HepG2 (cell line): ENCODE results near the gene CCDC97. TPM values are rescaled to one million over a fixed set of nuclear protein-coding genes. Genes with fewer than 3 reads are reported as not detected.

Experiments used
- AFF4 ChIP-seq: sonication (generic); formaldehyde crosslinking; IDR thresholded peaks from 2 replicates; pipeline ENCODE4 v1.4.0; 2020; ENCODE audit warnings: missing genetic modification reagents
- BCL3 ChIP-seq: sonication (generic); formaldehyde crosslinking; IDR thresholded peaks from 2 replicates; pipeline ENCODE4 v1.5.1; 2020; ENCODE audit warnings: mild to moderate bottlenecking, missing genetic modification reagents, moderate library complexity
- CEBPZ ChIP-seq: IDR thresholded peaks from 2 replicates; pipeline ENCODE4 v1.6.1; 2012; ENCODE audit warnings: low read length, improper control_type of control experiment
- FOXP4 ChIP-seq: sonication (generic); formaldehyde crosslinking; IDR thresholded peaks from 2 replicates; pipeline ENCODE4 v1.4.0; 2020; ENCODE audit warnings: missing genetic modification reagents
- JUNB ChIP-seq: sonication (generic); formaldehyde crosslinking; IDR thresholded peaks from 2 replicates; pipeline ENCODE4 v1.8.0; 2022; ENCODE audit warnings: missing genetic modification reagents, mild to moderate bottlenecking, borderline replicate concordance
- KAT7 ChIP-seq: IDR thresholded peaks from 2 replicates; pipeline ENCODE4 v1.6.1; 2018; ENCODE audit warnings: borderline replicate concordance, missing compliant biosample characterization
- LBX2 ChIP-seq: sonication (generic); formaldehyde crosslinking; IDR thresholded peaks from 2 replicates; pipeline ENCODE4 v1.5.0; 2020; ENCODE audit warnings: missing genetic modification reagents, mild to moderate bottlenecking, borderline replicate concordance
- MAF1 ChIP-seq: sonication (generic); formaldehyde crosslinking; IDR thresholded peaks from 2 replicates; pipeline ENCODE4 v1.5.0; 2020; ENCODE audit warnings: missing genetic modification reagents, borderline replicate concordance
- PITX1 ChIP-seq: sonication (generic); formaldehyde crosslinking; IDR thresholded peaks from 2 replicates; pipeline ENCODE4 v1.5.1; 2020; ENCODE audit warnings: mild to moderate bottlenecking, missing genetic modification reagents
- STAT5B ChIP-seq: sonication (generic); formaldehyde crosslinking; IDR thresholded peaks from 2 replicates; pipeline ENCODE4 v1.4.0; 2020; ENCODE audit warnings: missing genetic modification reagents
- ZNF276 ChIP-seq: sonication (generic); formaldehyde crosslinking; IDR thresholded peaks from 2 replicates; pipeline ENCODE4 v1.4.0; 2020; ENCODE audit warnings: mild to moderate bottlenecking, low read depth, missing genetic modification reagents
- ZNF558 ChIP-seq: sonication (generic); formaldehyde crosslinking; IDR thresholded peaks from 2 replicates; pipeline ENCODE4 v1.9.0; 2022; ENCODE audit warnings: mild to moderate bottlenecking, missing genetic modification reagents, borderline replicate concordance
- ZNF652 ChIP-seq: IDR thresholded peaks from 2 replicates; pipeline ENCODE4 v1.6.1; 2016; ENCODE audit warnings: low read depth, borderline replicate concordance
- polyA plus RNA-seq, 8 experiments: library from polyadenylated mRNA; depleted of rRNA in 3 of 8; stranded (reverse) in 7 of 8; unstranded in 1 of 8; fragments of >200 nt; fragmentation: Illumina TruSeq in 4 of 8; extraction: Trizol in 4 of 8; gene quantifications; 2 replicates each; pipeline versions ENCODE4 v1.2.1 to v1.2.3, GENCODE V29; 2011 to 2016; ENCODE audit warnings: low read depth in 4 of 8, missing spikeins in 1 of 8, mixed read lengths in 1 of 8; ENCODE audit not compliant: insufficient read depth in 1 of 8
- total RNA-seq, 5 experiments: library from RNA; depleted of rRNA; stranded (reverse); fragments of >200 nt; fragmentation: Illumina TruSeq; extraction: Trizol; gene quantifications; 2 replicates each; pipeline ENCODE4 v1.2.3, GENCODE V29; 2016; ENCODE audit warnings: low read depth in 1 of 5

Gene CCDC97
- total and polyA plus RNA-seq, 2 of the 13 experiments (the other 11 are each of a cell fraction or from before 2014, with no cell fraction given): 6.2 to 7.3 TPM

- no peak; the same call in 1 of the 2 replicates for TF ChIP-seq ZNF558
- no peak for TF ChIP-seq LBX2 (CRISPR knock-in tag)
- TF ChIP-seq KAT7 (CRISPR knock-in tag): no peak
- no peak for TF ChIP-seq CEBPZ
- TF ChIP-seq FOXP4: peak; percentile 79
- TF ChIP-seq JUNB: peak; percentile 59; the same call in 1 of the 2 replicates
- TF ChIP-seq STAT5B: no peak
- no peak for TF ChIP-seq ZNF652 (CRISPR knock-in tag)
- TF ChIP-seq MAF1: no peak
- TF ChIP-seq AFF4: no peak
- TF ChIP-seq BCL3 (CRISPR knock-in tag): no peak
- no peak for TF ChIP-seq PITX1 (CRISPR knock-in tag)
- no peak for TF ChIP-seq ZNF276 (CRISPR knock-in tag)
These were observed 13.6 kb downstream of the CCDC97 start (continued) for GRCh38 chr19:41323430-41324125.
